IMR-90 (cell line): Measurements from ENCODE around the gene DPEP3. TPM values are rescaled to one million over a fixed set of nuclear protein-coding genes. Genes with fewer than 3 reads are reported as not detected.

ENCODE experiments used
- ATAC-seq: fragments of 200-7000 bp; cut with Tn5 transposase; 2 replicates; pipeline ENCODE4 v1.9.1; 2020; ENCODE audit warnings: low read depth, mild to moderate bottlenecking, moderate library complexity
- BruUV-seq: library from RNA; stranded (reverse); fragments of 400-500 nt; replicated peaks from 2 replicates; lab custom pipeline; 2021; lab: Mats Ljungman, UMichigan
- CTCF ChIA-PET: fragments of 300-600 bp; formaldehyde crosslinking; extraction: SDS; loops from one replicate; lab custom pipeline; 2021; ENCODE audit warnings: antibody characterized with exemption; lab: Yijun Ruan, JAX
- POLR2A ChIA-PET: fragments of 300-600 bp; sonication (Branson Sonifier 250); formaldehyde crosslinking; loops from one replicate; lab custom pipeline; 2022; ENCODE audit warnings: antibody characterized with exemption; ENCODE audit not compliant: unreplicated experiment; lab: Charles Lee
- DNase-seq: peaks from one replicate; pipeline ENCODE4 v3.0.0; 2013
- H2AFZ ChIP-seq: replicated peaks from 2 replicates; pipeline ENCODE3; 2013; ENCODE audit warnings: low read length, mild to moderate bottlenecking; ENCODE audit not compliant: poor library complexity
- H2AK5ac ChIP-seq: 2 replicates; pipeline ENCODE4 v1.6.1; 2013; ENCODE audit warnings: low read depth, low read length, inconsistent platforms
- H2AK9ac ChIP-seq: replicated peaks from 2 replicates; pipeline ENCODE3; 2013; ENCODE audit warnings: mild to moderate bottlenecking, low read depth, low read length, moderate library complexity; ENCODE audit not compliant: poor library complexity
- H2BK120ac ChIP-seq: 2 replicates; pipeline ENCODE4 v1.6.1; 2013; ENCODE audit warnings: low read depth, low read length, inconsistent platforms
- H2BK15ac ChIP-seq: 3 replicates; pipeline ENCODE4 v1.6.1; 2013; ENCODE audit warnings: low read depth, low read length, inconsistent platforms
- H2BK20ac ChIP-seq: 2 replicates; pipeline ENCODE4 v1.6.1; 2013; ENCODE audit warnings: low read depth, mild to moderate bottlenecking, inconsistent platforms, low read length, moderate library complexity
- H2BK5ac ChIP-seq: 2 replicates; pipeline ENCODE4 v1.6.1; 2013; ENCODE audit warnings: mild to moderate bottlenecking, low read depth, low read length, inconsistent platforms; ENCODE audit not compliant: poor library complexity, severe bottlenecking
- H3K14ac ChIP-seq: replicated peaks from 2 replicates; pipeline ENCODE4 v1.6.1; 2013; ENCODE audit warnings: low read depth, low read length, inconsistent platforms
- H3K18ac ChIP-seq: 2 replicates; pipeline ENCODE4 v1.6.1; 2013; ENCODE audit warnings: low read depth, low read length, control low read depth
- H3K23ac ChIP-seq: 2 replicates; pipeline ENCODE4 v1.6.1; 2013; ENCODE audit warnings: low read depth, low read length, inconsistent platforms
- H3K27ac ChIP-seq: 2 replicates; pipeline ENCODE4 v1.5.1; 2013; ENCODE audit warnings: mild to moderate bottlenecking, control low read depth, low read length; ENCODE audit not compliant: insufficient read depth
- H3K27me3 ChIP-seq: 2 replicates; pipeline ENCODE4 v1.6.1; 2013; ENCODE audit warnings: low read length; ENCODE audit not compliant: control insufficient read depth, insufficient read depth
- H3K36me3 ChIP-seq: 2 replicates; pipeline ENCODE4 v1.6.1; 2013; ENCODE audit warnings: low read length, mixed read lengths; ENCODE audit not compliant: control insufficient read depth, insufficient read depth
- H3K4ac ChIP-seq: 2 replicates; pipeline ENCODE4 v1.6.1; 2013; ENCODE audit warnings: low read depth, low read length, inconsistent platforms
- H3K4me1 ChIP-seq: 2 replicates; pipeline ENCODE4 v1.6.1; 2013; ENCODE audit warnings: low read length, mixed read lengths; ENCODE audit not compliant: control insufficient read depth, insufficient read depth
- H3K4me2 ChIP-seq: 2 replicates; pipeline ENCODE4 v1.6.1; 2013; ENCODE audit warnings: low read depth, mild to moderate bottlenecking, control low read depth, low read length, moderate library complexity
- H3K4me3 ChIP-seq: 2 replicates; pipeline ENCODE4 v1.5.1; 2013; ENCODE audit warnings: low read depth, mild to moderate bottlenecking, control low read depth, low read length, moderate library complexity; ENCODE audit not compliant: insufficient read depth
- H3K56ac ChIP-seq: 2 replicates; pipeline ENCODE4 v1.6.1; 2013; ENCODE audit warnings: low read length, inconsistent platforms; ENCODE audit not compliant: insufficient read depth; ENCODE audit errors: extremely low read depth
- H3K79me1 ChIP-seq, 2 experiments: 2 replicates each; pipeline ENCODE4 v1.6.1; 2013; ENCODE audit warnings: low read length in 2 of 2, inconsistent platforms in 1 of 2, low read depth in 1 of 2
- H3K9ac ChIP-seq: 2 replicates; pipeline ENCODE4 v1.6.1; 2013; ENCODE audit warnings: low read depth, low read length, control low read depth
- H3K9me1 ChIP-seq: 2 replicates; pipeline ENCODE4 v1.6.1; 2013; ENCODE audit warnings: low read length, inconsistent platforms; ENCODE audit not compliant: insufficient read depth
- H3K9me3 ChIP-seq: 2 replicates; pipeline ENCODE4 v1.6.1; 2013; ENCODE audit warnings: low read length; ENCODE audit not compliant: control insufficient read depth, insufficient read depth
- H4K20me1 ChIP-seq: 2 replicates; pipeline ENCODE4 v1.6.1; 2013; ENCODE audit warnings: low read length, inconsistent platforms; ENCODE audit not compliant: insufficient read depth
- H4K5ac ChIP-seq: 2 replicates; pipeline ENCODE4 v1.6.1; 2013; ENCODE audit warnings: mild to moderate bottlenecking, low read depth, low read length, control low read depth
- H4K8ac ChIP-seq, 2 experiments: 2 replicates each; pipeline ENCODE4 v1.6.1; 2013; ENCODE audit warnings: low read depth in 2 of 2, low read length in 2 of 2, control low read depth in 1 of 2, inconsistent platforms in 1 of 2
- H4K91ac ChIP-seq: 2 replicates; pipeline ENCODE4 v1.6.1; 2013; ENCODE audit warnings: low read depth, low read length, inconsistent platforms; ENCODE audit not compliant: insufficient read depth
- BHLHE40 ChIP-seq: fragments of 150-350 bp; IDR thresholded peaks from 2 replicates; pipeline ENCODE4 v1.6.1; 2016; ENCODE audit warnings: mild to moderate bottlenecking, low read depth, low read length
- CEBPB ChIP-seq: IDR thresholded peaks from 2 replicates; pipeline ENCODE4 v1.6.1; 2012; ENCODE audit warnings: low read depth, low read length, improper control_type of control experiment
- CHD1 ChIP-seq: IDR thresholded peaks from 2 replicates; pipeline ENCODE4 v1.6.1; 2012; ENCODE audit warnings: low read depth, low read length, improper control_type of control experiment
- CTCF ChIP-seq: conservative IDR thresholded peaks from 2 replicates; pipeline ENCODE4 v1.5.1; 2012; ENCODE audit warnings: mild to moderate bottlenecking, low read depth, low read length, improper control_type of control experiment
- FOS ChIP-seq: fragments of 150-350 bp; IDR thresholded peaks from 2 replicates; pipeline ENCODE4 v1.6.1; 2016; ENCODE audit warnings: low read depth, low read length
- MAFK ChIP-seq: IDR thresholded peaks from 2 replicates; pipeline ENCODE4 v1.6.1; 2012; ENCODE audit warnings: low read depth, low read length, improper control_type of control experiment
- MAZ ChIP-seq: IDR thresholded peaks from 2 replicates; pipeline ENCODE4 v1.6.1; 2012; ENCODE audit warnings: low read depth, mild to moderate bottlenecking, low read length, improper control_type of control experiment, moderate library complexity, borderline replicate concordance
- MXI1 ChIP-seq: IDR thresholded peaks from 2 replicates; pipeline ENCODE4 v1.6.1; 2012; ENCODE audit warnings: low read depth, mild to moderate bottlenecking, low read length, moderate library complexity, borderline replicate concordance
- NFE2L2 ChIP-seq: fragments of 150-350 bp; IDR thresholded peaks from 2 replicates; pipeline ENCODE4 v1.6.1; 2016; ENCODE audit warnings: low read depth, mild to moderate bottlenecking, low read length
- POLR2A ChIP-seq: IDR thresholded peaks from 2 replicates; pipeline ENCODE4 v1.6.1; 2012; ENCODE audit warnings: mild to moderate bottlenecking, low read depth, low read length
- RAD21 ChIP-seq: IDR thresholded peaks from 2 replicates; pipeline ENCODE4 v1.6.1; 2012; ENCODE audit warnings: low read length, improper control_type of control experiment
- RCOR1 ChIP-seq: IDR thresholded peaks from 2 replicates; pipeline ENCODE4 v1.6.1; 2012; ENCODE audit warnings: mild to moderate bottlenecking, low read length, improper control_type of control experiment; ENCODE audit not compliant: insufficient replicate concordance
- RFX5 ChIP-seq: IDR thresholded peaks from 2 replicates; pipeline ENCODE4 v1.8.0; 2012; ENCODE audit warnings: low read depth, mild to moderate bottlenecking, low read length, moderate library complexity
- SMC3 ChIP-seq: fragments of 150-350 bp; IDR thresholded peaks from 2 replicates; pipeline ENCODE4 v1.6.1; 2016; ENCODE audit warnings: low read depth, mild to moderate bottlenecking, antibody characterized with exemption, low read length, moderate library complexity
- WGBS, 2 experiments: methylation state at CpG; one replicate each; pipeline versions ENCODE4 v1.1.5 to v1.1.7; 2013; ENCODE audit warnings: missing lambda C conversion rate in 2 of 2; ENCODE audit not compliant: insufficient read length in 1 of 2; ENCODE audit errors: extremely low coverage in 2 of 2; 5-methylcytosine and 5-hydroxymethylcytosine counted together
- dilution Hi-C: fragments of 300-500 bp; cut with HindIII; formaldehyde crosslinking; loops from one replicate; pipeline ENCODE4 v1.14.3; 2018; ENCODE audit warnings: low sequenced_read_pairs; ENCODE audit not compliant: unreplicated experiment
- in situ Hi-C: fragments of 300-500 bp; cut with MboI; formaldehyde crosslinking; loops from 3 replicates; pipeline ENCODE4 v1.14.3; 2019; ENCODE audit warnings: low sequenced_read_pairs, inconsistent platforms, mixed read lengths
- intact Hi-C: fragments of 100-400 bp; cut with micrococcal nuclease; formaldehyde crosslinking; loops from 2 replicates; pipeline ENCODE4 v1.10.0; 2022
- polyA plus RNA-seq, 3 experiments: library from polyadenylated mRNA; depleted of rRNA; stranded (reverse); fragments of >200 nt; gene quantifications; 2 replicates each; pipeline ENCODE4 v1.2.3, GENCODE V29; 2012; ENCODE audit warnings: low replicate concordance in 1 of 3
- total RNA-seq: library from RNA; depleted of rRNA; stranded (reverse); fragments of >200 nt; gene quantifications from 2 replicates; pipeline ENCODE4 v1.2.3, GENCODE V29; 2012
- TF ChIP-seq, protein P1 (sequence below): fragments of 150-350 bp; IDR thresholded peaks from 2 replicates; pipeline ENCODE4 v1.6.1; 2016; ENCODE audit warnings: low read depth, mild to moderate bottlenecking, low read length, moderate library complexity, borderline replicate concordance
- TF ChIP-seq, protein P2 (sequence below): fragments of 150-350 bp; IDR thresholded peaks from 2 replicates; pipeline ENCODE4 v1.6.1; 2017; ENCODE audit warnings: mild to moderate bottlenecking, antibody characterized with exemption, low read length, low read depth

Gene DPEP3
- total and polyA plus RNA-seq, 2 of the 4 experiments (the other 2 are of a cell fraction): not detected

GRCh38 chr16:67963662-67964321, 16.5 kb downstream of the DPEP3 start:
- Histone ChIP-seq H2BK5ac (no peak overlapping the region), H3K4me1 (peaks cover 53% of the 10 kb centered on the region), H3K23ac (no peak overlapping the region), H3K79me1 (peaks cover 43 to 93% of the 10 kb centered on the region in 2 experiments), H3K56ac (no peak overlapping the region), H4K91ac (no peak overlapping the region), H3K27ac (no peak overlapping the region), H3K14ac (no peak overlapping the region), H4K8ac (no peak overlapping the region; a peak in 1 of 4 replicates), H3K27me3 (no peaks in the 10 kb centered on the region), H4K5ac (no peak overlapping the region), H3K9ac (no peak overlapping the region), H3K36me3 (peaks cover 57% of the 10 kb centered on the region), H2BK15ac (no peak overlapping the region), H3K4me2 (no peak overlapping the region), H3K4me3 (no peak overlapping the region), H2AK5ac (no peak overlapping the region), H3K9me1 (peaks cover 64% of the 10 kb centered on the region), H2AFZ (no peak overlapping the region), H2AK9ac (peak overlapping the region; percentile 51), H3K9me3 (no peaks in the 10 kb centered on the region), H2BK120ac (no peak overlapping the region), H3K4ac (no peak overlapping the region), H4K20me1 (peaks cover 89% of the 10 kb centered on the region), H2BK20ac (no peak overlapping the region), H3K18ac (no peak overlapping the region)
- ChIA-PET CTCF (interaction anchor here (0.6 kb wide), 1 partner anchor 105 kb away, joined by 3 read pairs; no protein-coding TSS in a partner anchor), POLR2A (no interaction called here)
- intact Hi-C loops (loop anchor here (10.0 kb wide), 1 partner anchor 261 kb away; no protein-coding TSS in a partner anchor), dilution Hi-C loops (no loop called here), in situ Hi-C loops (no loop called here)
- no peak for TF ChIP-seq RFX5
- TF ChIP-seq CTCF: no peak
- no peak for TF ChIP-seq RAD21
- no peak for TF ChIP-seq NFE2L2
- TF ChIP-seq MAFK: no peak
- no peak for TF ChIP-seq CEBPB
- TF ChIP-seq MAZ: no peak
- no peak for TF ChIP-seq CHD1
- TF ChIP-seq SMC3: no peak
- no peak for TF ChIP-seq RCOR1
- TF ChIP-seq, protein P1, sequence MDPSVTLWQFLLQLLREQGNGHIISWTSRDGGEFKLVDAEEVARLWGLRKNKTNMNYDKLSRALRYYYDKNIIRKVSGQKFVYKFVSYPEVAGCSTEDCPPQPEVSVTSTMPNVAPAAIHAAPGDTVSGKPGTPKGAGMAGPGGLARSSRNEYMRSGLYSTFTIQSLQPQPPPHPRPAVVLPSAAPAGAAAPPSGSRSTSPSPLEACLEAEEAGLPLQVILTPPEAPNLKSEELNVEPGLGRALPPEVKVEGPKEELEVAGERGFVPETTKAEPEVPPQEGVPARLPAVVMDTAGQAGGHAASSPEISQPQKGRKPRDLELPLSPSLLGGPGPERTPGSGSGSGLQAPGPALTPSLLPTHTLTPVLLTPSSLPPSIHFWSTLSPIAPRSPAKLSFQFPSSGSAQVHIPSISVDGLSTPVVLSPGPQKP: no peak
- no peak for TF ChIP-seq MXI1
- no peak for TF ChIP-seq POLR2A
- TF ChIP-seq BHLHE40: no peak
- TF ChIP-seq, protein P2, sequence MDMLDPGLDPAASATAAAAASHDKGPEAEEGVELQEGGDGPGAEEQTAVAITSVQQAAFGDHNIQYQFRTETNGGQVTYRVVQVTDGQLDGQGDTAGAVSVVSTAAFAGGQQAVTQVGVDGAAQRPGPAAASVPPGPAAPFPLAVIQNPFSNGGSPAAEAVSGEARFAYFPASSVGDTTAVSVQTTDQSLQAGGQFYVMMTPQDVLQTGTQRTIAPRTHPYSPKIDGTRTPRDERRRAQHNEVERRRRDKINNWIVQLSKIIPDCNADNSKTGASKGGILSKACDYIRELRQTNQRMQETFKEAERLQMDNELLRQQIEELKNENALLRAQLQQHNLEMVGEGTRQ: no peak
- TF ChIP-seq FOS: no peak
- no TSS peak for BruUV-seq
- ATAC-seq: no peak
- WGBS, 2 experiments: 38% methylated on average over 4 of the region's 32 CpGs; no CpG with 5 or more reads in 1 of the 2 experiments
- DNase-seq: no peak
